ENCODE measurements around the gene CSTF1.

The CSTF1 gene

DNA sequence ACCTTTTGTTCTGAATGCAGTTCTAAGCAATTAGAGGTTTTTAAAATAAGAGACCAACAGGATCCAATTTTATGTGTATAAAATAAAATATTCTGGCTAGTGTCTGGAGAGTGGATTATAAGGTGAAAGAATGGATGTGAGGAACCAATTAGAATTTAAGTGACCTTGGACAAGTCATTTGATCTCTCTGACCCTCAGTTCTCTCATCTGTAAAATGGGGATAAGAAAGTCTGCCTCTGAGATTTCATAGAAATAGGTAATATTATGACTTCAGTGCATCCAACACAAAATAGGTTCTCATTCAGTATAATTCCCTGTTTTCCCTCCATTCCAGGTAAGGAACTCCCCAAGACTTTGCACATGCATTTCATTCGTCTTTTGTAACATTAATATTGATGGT is 38.5 kb downstream of the CSTF1 start:
- no peak for DNase-seq

DNA sequence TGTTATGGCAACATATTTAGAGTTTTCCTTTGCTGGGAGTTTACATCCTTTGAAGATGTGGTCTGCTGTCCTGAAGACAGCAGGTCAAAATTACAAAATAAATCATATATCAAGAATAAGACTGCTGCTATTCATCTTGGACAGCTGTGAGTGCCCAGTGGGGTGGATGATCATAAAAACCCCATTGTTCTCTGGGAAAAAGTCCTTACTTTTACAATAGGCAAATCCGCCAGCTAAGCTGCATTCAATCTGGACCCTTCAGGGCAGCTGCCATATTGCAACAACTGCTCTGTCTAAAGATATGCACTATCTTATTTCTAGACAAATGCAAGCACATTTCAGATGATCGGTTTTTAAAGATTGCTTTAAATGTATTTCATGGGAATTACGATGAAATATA is 39.0 kb downstream of the CSTF1 start:
- no peak for DNase-seq

DNA sequence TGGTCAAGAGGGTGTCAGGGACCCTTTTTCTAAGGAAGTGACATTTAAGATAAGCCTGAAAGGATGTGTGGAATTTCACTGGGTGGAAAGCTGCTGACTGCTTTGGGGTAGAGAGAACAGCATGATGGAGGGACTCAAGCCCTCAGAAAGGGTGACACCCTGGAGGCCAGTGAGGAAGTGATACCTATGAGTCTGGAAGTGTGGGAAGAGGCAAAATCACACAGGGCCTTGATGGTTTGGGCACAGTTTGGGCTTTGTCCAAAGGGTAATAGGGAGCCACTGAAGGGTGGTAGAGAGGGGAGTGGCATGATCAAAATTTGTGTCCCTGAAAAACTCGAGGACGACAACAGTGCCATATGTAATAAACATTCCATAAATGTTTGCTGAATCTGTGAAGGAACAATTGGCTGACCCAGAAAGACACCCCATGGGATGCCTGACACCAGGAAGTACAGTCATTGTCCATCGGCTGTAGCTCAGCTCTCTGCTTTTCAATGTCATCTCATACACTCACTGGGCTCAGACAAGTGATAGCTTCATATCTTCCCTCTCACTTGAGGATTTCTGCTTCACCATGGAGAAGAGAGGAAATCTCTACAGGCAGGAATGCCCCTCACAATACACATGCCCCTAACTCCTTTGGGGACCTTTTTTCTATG is 40.9 kb downstream of the CSTF1 start:
- DNase-seq = no peak

DNA sequence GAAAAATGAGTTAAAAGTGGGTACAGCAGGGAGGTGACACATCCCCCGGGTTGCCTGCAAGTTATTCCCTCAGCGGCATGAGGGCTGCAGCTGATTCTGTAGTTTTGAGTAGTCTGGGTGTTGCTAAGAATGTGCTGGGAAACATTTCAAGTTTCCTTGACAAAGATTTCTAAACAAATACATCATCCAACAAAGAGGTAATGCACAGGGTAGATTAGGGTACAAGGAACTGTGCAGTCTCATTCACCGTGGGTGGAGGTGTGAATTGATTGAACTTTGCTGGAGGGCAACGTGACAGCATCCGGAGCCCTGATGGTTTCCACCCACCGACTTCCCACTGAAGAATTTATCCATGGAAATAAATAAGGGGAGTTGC is 41.4 kb downstream of the CSTF1 start:
- no peak for DNase-seq

DNA sequence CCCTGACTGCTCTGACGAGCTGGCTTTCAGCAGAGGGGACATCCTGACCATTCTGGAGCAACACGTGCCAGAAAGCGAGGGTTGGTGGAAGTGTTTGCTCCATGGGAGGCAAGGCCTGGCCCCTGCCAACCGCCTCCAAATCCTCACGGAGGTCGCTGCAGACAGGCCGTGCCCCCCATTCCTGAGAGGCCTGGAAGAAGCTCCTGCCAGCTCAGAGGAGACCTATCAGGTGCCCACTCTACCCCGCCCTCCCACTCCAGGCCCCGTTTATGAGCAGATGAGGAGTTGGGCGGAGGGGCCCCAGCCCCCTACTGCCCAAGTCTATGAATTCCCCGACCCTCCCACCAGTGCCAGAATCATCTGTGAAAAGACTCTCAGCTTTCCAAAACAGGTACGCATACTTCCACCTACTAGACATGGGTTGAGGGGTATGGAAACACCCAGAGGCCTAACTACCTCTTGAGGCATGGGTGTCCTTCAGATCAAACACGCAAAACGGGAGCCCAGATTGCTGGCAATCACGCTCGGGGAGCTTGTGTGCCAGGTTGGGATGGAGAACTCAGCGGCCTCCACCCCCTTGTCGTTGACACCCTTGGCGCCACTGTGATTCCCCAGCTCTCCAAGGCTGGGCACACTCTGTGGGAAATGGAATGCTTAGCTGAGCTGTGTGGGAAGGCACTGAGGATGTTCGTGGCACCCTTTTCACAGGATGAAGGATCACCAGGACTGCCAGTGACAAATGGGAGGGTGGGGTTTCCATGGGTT is 44.9 kb downstream of the CSTF1 start:
- DNase-seq = no peak

DNA sequence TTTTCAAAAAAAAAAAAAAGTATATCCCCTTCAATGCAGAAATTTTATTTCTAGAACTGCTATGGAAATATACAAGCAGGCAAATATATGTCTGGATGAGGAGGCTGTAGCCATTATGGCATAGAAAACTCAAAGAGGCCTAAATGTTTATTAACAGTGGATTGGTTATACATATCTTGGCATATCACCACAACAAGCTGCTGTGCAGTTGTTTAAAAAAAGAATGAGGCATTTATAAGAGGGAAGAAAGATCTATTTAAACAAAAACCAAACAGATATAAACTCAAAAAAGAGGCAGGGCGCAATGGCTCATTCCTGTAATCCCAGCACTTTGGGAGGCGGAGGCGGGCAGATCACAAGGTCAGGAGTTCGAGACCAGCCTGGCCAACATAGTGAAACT is 45.8 kb downstream of the CSTF1 start:
- DNase-seq = no peak

DNA sequence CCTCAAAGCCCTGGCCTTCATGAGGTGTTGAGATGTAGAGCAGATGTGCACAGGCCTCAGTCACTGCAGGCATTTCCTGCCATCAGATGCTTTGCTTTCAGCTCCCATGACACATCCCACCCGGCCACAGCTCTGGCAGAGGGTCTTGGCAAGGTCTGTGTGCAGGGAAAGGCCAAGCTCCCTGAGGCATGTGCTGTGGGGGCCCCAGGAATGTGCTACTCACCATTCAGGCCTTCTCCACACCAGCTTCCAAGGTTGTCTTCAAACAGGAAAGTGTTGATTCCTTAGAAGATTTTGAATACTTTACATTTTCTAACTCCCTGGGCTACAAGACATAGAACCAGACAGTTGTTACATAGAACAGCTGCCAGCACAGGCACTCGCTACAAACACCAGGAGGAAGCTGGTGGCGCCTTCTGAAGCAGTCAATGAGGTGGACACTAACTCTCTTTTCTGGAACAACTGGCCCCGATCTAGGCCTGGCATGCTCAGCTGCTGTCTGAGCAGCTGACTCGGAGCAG is 47.4 kb downstream of the CSTF1 start:
- no peak for DNase-seq

DNA sequence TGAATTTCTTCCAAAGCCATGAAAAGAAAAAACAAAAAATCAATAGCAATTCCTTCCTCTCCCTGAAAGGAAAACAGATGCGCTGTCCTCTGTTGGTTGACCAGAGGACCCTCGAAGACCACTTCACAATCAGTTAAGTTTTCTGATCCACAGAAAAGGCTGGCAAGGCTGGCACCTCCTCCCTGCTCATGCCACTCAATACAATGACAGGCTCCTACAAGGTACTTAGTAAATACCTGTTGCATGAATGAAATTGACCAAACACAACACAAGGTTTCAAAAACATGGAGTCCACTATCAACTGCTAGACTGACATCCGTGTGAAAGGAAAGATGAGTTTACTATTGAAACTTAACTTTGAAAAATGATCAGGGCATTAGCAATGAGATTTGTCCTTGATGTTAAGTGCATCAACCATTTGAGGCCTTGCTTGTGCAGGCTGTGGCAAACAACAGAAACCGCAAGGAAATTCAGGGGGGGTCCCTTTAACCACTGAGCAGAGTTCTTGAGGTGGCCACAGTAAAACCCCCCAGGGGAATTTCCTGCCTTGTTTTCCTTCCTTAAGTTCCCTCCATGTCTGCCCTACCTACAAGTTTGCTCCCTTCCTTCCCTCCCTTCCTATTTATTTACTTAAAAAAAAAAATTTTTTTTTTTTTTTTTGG is 48.0 kb downstream of the CSTF1 start:
- DNase-seq = no peak

DNA sequence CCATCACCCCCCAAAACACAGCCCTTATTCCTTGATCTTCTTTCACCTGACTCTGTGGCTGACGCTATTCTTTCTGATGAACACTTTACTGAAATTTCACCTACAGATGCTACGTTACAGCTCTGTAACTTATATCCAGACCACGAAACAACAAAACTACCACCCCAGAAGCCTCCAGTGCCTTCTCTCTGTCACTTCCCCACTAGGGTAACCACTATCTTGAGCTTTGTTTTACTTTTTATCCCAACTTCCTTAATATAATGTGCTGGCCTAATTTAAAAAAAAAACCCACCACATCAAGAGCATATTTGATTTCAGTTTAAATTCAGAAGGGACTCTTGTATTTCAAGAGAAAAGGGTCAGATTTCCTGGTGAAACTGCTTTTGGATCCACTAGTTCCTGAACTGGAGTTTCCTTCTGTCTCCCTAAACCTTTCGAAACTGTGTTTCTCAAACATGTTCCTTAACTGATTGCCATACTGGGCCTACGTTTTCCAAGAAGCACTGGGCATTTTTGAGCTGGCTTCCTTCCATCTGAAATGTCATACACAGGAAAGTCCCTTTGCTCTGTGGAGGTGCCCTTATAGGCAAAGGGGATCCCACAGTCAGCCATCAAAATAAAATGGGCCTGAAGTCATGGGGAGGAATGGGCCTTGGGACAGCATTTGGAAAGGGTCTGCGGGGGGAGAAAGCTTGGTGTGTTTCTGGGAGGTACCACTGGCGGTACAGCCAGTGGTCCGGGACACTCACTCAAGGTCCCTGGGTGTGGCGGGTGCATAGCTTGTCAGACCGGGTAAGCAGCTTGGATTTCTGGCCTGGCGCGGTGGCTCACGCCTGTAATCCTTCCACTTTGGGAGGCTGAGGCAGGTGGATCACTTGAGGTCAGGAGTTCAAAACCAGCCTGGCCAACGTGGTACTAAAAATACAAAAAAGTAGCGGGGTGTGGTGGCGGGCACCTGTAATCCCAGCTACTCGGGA is 50.2 kb downstream of the CSTF1 start:
- DNase-seq = no peak

DNA sequence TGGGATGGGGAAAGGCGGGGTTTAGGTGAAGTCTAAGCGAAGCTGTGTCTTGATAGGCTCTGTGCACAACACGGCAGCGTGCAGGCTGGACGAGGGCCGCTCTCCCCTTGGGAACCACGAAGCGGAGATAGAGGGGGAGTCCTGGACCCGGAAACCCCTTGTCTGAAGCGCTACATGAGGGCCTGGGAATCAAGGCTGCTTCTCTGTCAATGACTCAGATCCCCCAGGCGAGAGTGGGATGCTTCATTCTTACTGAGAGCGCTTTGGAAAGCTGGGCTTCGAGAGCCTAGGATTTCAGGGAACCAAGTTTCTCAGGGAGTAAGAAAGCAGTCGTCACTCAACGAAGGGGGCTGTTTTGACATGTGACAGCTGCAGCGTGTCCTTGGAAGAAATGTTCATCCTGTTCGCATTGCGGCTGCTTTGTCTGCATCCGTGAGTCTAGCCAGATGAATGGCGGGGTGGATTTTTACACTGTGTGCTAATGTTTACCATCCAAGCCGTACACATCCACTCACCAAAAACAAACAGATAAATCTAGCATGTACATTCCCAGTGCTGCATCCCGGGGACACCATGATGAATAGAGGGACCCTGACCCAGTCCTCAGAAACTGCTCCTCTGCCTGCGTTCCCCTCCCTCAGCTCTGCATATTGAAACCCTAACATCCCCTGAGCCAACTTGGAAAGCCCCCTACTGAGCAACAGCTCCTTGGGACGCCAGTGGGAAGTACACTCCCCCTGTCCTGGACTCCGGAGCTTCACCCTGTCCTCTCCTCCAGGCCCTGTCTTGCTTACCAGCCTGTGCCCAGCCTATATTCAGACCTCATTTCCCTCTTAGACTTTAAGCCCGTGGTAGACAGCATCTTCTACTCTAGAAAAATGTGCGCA is 51.5 kb downstream of the CSTF1 start:
- no peak for DNase-seq

DNA sequence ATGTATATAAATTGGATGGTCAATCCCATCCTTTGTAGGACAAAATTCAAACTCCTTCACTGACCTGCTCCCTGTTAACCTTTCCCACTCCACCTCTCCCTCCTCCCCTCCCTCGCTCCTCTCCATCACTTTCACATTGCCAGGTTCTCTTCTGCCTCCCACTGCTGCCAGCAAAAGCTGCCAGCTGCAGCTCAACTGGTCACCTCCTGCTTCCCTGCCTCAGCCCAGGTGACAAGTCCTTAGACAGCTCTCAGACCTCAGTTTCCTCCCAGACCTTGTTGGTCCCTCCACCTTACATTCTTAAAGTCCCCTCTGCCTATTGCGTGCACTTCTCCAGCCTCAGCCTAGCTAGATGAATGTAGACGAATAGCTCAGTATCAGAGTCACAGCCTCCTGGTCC is 52.7 kb downstream of the CSTF1 start:
- no peak for DNase-seq

DNA sequence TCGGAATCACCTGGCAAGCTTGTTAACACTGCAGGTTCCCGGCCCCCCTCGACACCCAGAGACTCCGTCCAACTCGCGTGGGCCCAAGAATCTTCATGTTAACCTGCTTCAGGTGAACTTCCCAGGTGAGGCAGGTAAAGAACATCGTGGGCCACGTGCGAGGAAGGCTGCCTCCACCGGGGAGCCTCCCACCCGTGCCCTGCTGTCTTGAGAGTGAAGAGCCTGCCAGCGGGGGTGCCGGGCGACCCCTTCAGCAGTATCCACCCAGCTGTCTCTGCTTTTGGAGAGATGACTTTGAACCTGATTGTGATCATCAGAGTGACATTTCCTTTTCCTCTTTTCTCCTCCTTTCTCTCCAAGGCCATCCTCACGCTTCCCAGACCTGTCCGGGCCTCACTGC is 53.1 kb downstream of the CSTF1 start:
- no peak for DNase-seq

DNA sequence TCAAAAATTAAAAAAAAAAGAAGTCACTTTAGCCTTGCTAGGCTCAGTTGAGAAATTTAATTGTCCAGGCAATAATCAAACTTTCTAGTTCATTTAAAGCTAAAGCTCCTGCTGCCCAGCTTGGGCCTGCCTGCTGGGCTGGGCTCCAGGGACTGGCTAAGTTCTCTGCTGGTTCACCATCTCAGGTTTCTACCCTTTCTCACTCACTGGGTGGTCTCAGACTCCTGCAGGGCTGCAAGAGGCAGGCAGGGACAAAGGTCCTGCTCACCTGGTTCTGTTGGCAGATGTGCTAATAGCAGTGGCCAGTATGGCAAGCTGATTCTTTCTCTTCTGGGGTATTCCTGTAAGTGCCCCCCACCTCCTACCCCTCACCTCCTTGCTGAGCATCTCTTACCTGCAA is 54.8 kb downstream of the CSTF1 start:
- DNase-seq = no peak

DNA sequence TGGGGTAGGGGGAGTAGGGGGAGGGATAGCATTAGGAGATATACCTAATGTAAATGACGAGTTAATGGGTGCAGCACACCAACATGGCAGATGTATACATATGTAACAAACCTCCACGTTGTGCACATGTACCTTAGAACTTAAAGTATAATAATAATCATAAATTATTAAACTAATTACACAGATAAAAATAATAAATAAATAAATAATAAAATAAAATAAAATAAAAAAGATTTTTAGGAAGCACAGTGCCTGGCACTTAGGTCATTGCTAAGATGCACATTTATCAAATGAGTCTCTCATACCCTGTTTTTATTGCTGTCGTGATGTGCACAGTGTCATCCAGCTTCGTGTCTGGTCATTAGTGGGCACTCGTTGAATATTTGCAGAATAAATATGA is 57.0 kb downstream of the CSTF1 start:
- no peak for DNase-seq

DNA sequence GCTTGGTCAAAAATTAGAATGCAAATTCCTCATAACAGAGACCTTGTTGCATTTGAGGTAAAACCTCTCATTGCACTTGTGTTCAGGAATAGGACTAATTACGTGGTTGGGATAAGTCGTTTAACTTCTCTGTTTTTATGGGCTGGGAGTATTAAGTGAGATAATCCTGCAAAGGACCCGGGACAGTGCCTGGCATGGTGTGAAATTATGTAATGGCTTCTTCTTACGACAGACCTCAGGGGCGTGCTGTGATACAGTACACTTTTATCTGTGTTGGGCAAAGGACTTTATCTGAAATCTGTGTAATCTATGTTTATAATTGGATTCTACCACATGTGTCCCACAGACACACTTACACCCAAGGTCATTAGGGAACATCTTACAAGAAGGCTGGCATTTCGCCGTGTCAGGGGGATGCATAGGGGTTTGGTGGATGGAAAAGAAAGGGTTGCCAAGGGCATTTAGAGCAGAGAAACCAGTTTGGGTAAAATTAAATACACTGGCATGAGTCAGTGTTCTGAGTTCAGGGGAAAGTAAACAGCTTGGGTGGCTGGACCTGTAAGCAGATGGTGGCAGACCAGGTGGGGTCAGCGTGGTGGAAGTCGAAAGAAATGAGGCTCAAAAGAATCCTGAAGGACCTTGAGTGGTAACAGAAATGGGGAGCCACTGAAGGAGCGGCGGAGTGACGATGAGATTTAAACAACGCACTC is 58.8 kb downstream of the CSTF1 start:
- no peak for DNase-seq

DNA sequence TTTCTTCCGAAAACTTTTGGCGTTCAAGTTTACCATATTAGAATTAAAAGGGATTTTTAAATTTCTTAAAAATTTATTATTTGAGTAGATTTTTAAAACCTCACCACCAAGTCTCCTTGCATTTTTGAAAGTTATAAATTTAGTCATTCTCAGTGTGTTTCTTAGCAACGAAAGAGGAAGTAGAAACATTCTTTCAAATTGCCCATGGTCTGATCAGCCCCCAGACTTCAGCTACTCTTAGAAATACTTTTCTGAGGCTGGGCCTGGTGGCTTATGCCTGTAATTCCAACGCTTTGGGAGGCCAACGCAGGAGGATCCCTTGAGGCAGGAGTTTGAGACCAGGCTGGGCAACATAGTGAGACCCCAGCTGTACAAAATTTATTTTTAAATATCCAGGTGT is 60.9 kb downstream of the CSTF1 start:
- no peak for DNase-seq

DNA sequence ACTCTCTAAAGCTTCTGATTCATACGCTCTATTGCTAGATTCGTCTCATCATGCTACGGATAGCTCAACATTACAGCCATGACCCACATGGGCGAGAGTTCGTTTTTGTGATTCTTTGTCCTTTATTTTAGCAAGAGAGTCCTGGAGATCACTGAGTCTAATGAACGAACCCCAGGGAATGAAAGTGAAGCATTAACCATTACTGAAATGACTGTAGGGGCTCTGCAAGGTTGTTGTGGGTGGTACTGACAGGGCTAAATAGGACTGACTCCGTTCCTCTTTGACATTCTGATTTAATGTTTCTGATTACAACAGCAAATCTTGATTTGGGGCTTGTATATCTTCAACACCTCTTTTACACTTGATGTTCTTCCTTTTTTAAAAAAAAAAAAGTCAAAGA is 62.3 kb downstream of the CSTF1 start:
- no peak for DNase-seq
